Posterior cingulate gyrus (tissue), 11 donors: ENCODE results near the gene CSPG5.
A peak's percentile ranks its signal among the peaks of the same experiment; 100 is the strongest.

Experiments used
- DNase-seq, 10 donors: peaks; one replicate each; pipeline versions ENCODE4 v3.0.0 to v3.0.0-alpha.2; 2020 to 2021; ENCODE audit warnings: mixed read lengths in 3 of 10
- intact Hi-C: fragments of 100-400 bp; cut with DNase I; formaldehyde crosslinking; loops from one replicate; pipeline ENCODE4 v1.15.1; 2023

The CSPG5 gene

DNA sequence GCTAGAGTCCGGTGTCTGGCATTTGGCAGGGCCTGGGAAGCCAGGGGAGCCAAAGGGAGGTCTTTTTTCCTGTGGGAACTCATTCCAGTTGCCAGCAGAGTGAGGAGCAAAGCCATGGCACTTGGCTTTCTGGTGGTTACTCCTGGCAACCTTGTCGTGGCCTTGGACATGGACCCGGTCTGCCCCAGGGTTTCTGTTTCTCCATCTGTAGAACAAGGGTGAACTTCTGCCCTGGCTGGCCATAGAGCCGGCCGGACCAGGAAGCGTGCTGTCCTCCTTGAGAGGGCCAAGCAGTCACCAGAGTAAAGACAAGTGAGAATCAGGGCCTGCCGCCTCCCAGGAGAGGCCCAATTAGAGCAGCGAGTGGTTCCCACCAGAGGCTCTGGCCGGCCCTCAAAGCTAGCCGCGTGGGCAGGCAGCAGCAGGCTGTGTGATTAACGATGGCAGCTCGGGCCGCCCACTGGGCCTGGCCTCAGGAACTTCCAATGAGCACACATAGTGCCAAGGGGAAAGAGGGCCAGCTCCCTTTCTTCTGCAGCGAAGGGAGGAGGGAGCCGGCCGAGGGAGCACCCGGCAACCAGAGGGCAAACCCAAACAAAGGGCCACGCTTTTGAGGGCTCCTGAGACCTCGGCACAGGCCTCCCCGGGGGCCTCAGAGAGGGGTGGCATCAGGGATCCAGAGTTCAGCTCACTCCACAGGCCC, 36.0 kb downstream of the CSPG5 start:
- DNase-seq, result peak; percentile 19 to 93 (median 68)
- intact Hi-C loops, result no loop called here

DNA sequence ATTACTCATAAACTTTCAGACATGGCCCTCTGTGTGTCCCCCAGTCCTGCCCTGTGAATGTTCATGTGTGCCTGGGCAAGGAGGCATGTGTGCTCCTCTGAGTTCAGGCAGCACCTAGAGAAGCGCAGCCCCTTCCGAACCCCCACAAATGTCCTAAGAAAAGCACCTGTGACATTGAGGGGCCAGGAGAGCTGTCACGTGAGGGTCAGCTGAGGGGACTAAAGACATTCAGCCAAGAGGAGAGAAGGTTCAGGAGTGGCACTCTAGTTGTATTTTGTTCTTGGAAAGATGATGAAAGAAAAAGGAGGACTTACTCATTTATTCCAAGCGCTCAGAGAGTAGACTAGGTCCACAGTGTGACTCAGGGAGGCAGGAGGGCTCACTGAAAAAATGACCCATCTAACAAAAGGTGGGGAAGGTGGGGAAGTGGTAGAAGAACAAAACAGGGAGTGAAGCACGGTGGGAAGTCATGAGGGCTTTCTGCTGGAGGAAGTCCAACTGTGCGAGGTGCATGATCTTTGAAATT, 37.0 kb downstream of the CSPG5 start:
- no peak for DNase-seq
- intact Hi-C loops, result no loop called here

GRCh38 chr3:47540281-47540680, 38.4 kb downstream of the CSPG5 start:
- intact Hi-C loops, result no loop called here
- no peak for DNase-seq

DNA sequence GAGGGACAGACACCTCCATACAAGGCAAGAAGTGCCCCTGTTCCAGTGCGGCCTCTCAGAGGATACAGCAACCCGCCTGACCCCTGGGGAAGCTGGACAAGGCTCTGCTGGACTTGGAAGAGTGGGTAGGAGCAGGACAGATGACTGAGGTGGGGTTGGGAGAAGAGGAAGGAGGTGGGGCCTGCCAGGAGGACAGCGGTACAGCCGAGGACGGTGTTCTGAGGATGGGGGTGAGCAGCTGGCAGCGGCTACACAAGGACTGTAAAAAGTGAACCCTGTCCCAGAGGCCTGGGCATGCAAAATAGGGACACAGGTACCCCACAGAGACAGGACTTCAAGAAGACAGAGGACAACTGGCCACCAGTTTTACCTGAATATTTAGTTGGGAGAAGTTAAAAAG, 41.7 kb downstream of the CSPG5 start:
- intact Hi-C loops, result no loop called here
- DNase-seq, result peak in 1 of 10 donors; percentile 29

GRCh38 chr3:47536221-47536891, 42.3 kb downstream of the CSPG5 start:
- intact Hi-C loops, result no loop called here
- peak; percentile 34 to 93 (median 66) for DNase-seq

DNA sequence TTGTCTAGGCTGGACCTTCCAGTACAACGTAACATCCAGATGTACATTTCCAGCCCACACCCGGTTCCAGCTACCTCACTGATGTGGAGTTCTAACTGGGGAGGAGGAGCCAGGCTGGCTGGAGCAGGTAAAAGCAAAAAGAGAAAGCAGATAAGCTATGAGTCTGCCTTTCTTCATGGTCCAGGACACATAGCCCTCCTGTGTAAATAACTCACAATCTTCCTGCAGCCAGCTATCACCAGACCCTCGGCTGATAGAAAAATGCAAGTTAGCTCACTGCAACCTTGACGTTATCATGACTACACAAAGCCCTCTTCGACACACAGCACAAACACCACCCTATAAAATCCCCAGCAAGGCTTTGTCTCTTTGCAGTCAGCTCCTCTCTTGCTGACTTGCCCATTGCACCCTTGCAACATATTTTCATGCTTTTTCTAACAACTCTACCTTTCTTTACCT, 44.6 kb downstream of the CSPG5 start:
- DNase-seq, result no peak
- intact Hi-C loops, result no loop called here

DNA sequence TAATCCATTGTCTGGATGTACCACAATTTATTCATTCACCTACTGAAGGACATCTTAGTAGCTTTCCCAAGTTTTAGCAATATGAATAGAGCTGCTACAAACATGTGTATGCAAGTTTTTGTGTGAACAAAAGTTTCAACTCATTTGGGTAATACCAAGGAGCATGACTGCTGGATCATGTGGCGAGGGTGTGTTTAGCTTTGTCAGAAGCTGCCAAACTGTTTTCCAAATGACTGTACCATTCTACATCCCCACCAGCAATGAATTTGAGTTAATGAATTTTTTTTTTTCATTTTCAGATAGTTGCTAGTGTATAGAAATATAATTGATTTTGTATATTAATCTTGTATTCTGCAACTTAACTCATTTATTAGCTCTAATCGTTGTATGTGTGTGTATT, 45.2 kb downstream of the CSPG5 start:
- no peak for DNase-seq
- intact Hi-C loops, result no loop called here

GRCh38 chr3:47527952-47528725, 50.5 kb downstream of the CSPG5 start:
- peak in 1 of 10 donors; percentile 4 for DNase-seq
- intact Hi-C loops, result no loop called here

DNA sequence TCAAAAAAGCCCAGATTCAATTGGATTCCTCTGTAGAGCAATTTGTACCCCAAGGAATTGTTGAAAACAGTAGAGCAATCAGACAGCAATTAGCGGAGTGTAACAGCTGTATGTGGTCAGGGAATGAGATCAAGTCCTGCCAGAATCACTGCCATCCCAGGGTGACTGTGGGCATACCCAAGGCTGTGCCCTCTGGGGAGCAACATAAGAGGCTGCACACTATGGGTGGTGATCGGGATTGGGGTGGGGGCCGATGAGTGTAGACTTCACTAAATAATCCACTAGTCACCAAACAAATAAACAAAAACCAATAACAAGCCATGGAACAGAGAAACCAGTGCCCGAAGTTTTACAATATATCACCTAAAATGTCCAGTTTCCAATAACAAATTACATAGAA, 53.0 kb downstream of the CSPG5 start:
- DNase-seq, result peak in 1 of 10 donors; percentile 63
- intact Hi-C loops, result no loop called here

GRCh38 chr3:47523310-47524073, 55.2 kb downstream of the CSPG5 start:
- DNase-seq, result peak in 3 of 10 donors; percentile 5 to 49 (median 25)
- intact Hi-C loops, result loop anchor here (2.0 kb wide), 1 partner anchor 141 kb away; no protein-coding TSS in a partner anchor

GRCh38 chr3:47522082-47522987, 56.3 kb downstream of the CSPG5 start:
- intact Hi-C loops, result loop anchor here (1.0 to 2.0 kb wide), 2 partner anchors 142 to 267 kb away; no protein-coding TSS in a partner anchor
- peak; percentile 61 to 97 (median 82) for DNase-seq

GRCh38 chr3:47520756-47521155, 57.9 kb downstream of the CSPG5 start:
- intact Hi-C loops, result no loop called here
- DNase-seq, result no peak

DNA sequence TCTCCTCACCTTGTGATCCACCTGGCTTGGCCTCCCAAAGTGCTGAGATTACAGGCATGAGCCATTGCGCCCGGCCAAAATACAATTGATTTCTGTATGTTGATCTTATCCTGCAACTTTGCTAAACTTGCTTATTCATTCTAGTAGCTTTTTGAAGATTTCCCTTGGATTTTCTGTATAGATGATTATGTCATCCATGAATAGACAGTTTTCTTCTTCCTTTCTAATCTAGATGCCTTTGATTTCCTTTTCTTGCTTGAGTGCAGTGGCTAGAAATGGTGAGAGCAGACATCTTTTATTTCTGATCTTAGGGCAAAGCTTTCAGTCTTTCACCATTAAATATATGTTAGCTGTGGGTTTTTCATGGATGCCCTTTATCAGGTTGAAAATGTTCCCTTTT, 60.7 kb downstream of the CSPG5 start:
- DNase-seq, result peak in 2 of 10 donors; percentile 4 to 19
- intact Hi-C loops, result no loop called here

DNA sequence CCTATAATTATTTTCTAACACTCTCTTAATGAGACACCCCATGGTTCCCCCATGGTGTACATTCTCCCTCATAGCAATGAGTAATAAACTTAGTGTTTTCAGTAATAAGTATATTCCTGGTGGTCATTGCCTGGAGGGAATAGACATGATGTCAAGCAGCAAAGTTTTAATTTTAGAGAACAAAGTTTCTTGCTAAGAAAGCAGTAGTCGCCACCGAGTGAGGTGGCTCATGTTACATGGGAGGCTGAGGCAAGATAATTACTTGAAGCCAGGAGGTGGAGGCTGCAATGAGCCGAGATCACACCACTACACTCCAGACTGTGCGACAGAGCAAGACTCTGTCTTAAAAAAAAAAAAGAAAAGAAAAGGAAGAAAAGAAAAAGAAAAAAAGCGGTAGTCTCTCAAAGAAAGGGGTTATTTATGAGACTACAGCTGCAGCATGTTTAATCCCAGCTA, 62.8 kb downstream of the CSPG5 start:
- intact Hi-C loops, result no loop called here
- DNase-seq, result peak in 2 of 10 donors; percentile 2 to 9

DNA sequence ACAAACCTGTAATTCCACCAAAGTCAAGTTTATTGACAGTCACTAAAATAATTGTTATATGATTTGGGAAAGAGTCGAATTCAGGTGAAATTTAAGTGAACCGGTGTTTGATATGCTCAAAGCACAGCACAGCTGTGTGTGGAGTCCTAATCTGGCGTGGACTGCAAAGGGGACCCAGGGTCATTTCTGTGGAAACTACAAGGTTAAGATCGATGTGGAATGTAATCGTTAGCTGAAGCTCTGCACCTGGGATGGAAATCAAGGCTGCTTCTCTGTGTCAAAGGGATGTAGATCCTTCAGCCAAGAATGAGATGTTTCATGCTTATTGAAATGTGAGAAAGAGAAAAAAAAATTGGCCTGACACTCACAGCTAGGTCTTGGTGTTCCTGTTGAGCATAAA, 63.6 kb downstream of the CSPG5 start:
- peak in 1 of 10 donors; percentile 4 for DNase-seq
- intact Hi-C loops, result no loop called here

GRCh38 chr3:47513125-47513929, 65.3 kb downstream of the CSPG5 start, which contains the start of gene ELP6:
ELP6 (minus strand) TSS chr3:47513712; CDS start chr3:47513590, 122 bp downstream.
- intact Hi-C loops, result loop anchor here (2.0 kb wide), 2 partner anchors 37 to 73 kb away; no protein-coding TSS in a partner anchor
- peak; percentile 94 to 99 (median 96) for DNase-seq

DNA sequence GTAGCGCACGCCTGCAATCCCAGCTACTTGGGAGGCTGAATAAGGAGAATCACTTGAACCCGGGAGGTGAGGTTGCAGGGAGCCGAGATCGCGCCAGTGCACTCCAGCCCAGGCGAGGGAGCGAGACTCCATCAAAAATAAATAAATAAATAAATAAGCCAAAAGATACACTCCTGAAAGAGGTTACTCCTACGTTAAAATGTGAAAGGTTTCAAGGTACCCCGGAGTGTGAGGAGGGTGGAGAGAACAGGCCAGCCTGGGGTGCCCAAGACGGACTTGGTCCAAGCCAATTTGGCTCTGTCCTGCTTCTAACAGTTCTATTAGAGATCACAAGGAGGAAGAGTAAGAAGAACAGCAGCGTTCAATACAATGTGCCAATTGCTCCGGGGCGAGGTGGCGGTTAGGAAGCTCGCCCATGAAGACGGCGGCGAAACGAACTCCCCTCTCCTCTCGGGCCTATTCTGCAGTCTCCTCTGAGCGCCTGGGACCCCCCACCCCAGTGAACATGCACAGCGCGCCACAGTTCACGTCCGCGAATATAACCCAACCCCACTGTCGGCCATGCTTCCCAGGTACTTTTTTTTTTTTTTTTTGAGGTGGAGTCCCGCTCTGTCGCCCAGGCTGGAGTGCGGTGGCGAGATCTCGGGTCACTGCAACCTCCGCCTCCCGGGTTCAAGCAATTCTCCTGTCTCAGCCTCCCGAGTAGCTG, 66.1 kb downstream of the CSPG5 start:
- peak in 3 of 10 donors; percentile 71 to 82 (median 82) for DNase-seq
- intact Hi-C loops, result loop anchor here (2.0 kb wide), 2 partner anchors 36 to 72 kb away; no protein-coding TSS in a partner anchor
